SU-DHL-6 (cell line): ENCODE results near the gene ADAM12.

ENCODE experiments used
- CTCF ChIP-seq: fragments of 200-600 bp; sonication (generic); IDR thresholded peaks from one replicate; pipeline ENCODE4 v1.5.1; 2017; ENCODE audit warnings: antibody characterized with exemption, mild to moderate bottlenecking, low read length, moderate library complexity; ENCODE audit not compliant: insufficient read depth, poor library complexity, severe bottlenecking
- EZH2phosphoT487 ChIP-seq: fragments of 200-600 bp; sonication (generic), shearing (Covaris generic); conservative IDR thresholded peaks from 2 replicates; pipeline ENCODE4 v1.6.1; 2018; ENCODE audit warnings: mild to moderate bottlenecking, antibody characterized with exemption, low read length, moderate library complexity, mixed read lengths

GRCh38 chr10:126263006-126263676 lies 125.1 kb downstream of the ADAM12 start:
- TF ChIP-seq EZH2phosphoT487 = no peak
- no peak for TF ChIP-seq CTCF
